ENCODE data around the gene HYAL2.

- no peak for TF ChIP-seq RAD21 (CRISPR knock-in tag; conservative IDR thresholded peaks at IDR 0.05 in 1 of 2, IDR thresholded peaks at IDR 0.05 in 1 of 2)
- no peak for TF ChIP-seq ZFP36 (IDR thresholded peaks at IDR 0.05; ENCODE audit: low read depth, low read length, partially characterized antibody)
- no peak for TF ChIP-seq HDAC2 (IDR thresholded peaks at IDR 0.05)
- no peak for TF ChIP-seq KAT7 (CRISPR knock-in tag; IDR thresholded peaks at IDR 0.05; ENCODE audit: borderline replicate concordance)
- no peak for TF ChIP-seq HDAC6 (IDR thresholded peaks at IDR 0.05; ENCODE audit: low read depth, low read length)
- TF ChIP-seq HBP1 (CRISPR knock-in tag; IDR thresholded peaks at IDR 0.05) = no peak
- no peak for TF ChIP-seq ZNF780A (CRISPR knock-in tag; IDR thresholded peaks at IDR 0.05)
- no peak for TF ChIP-seq COPS2 (conservative IDR thresholded peaks at IDR 0.05)
- TF ChIP-seq FOXK1 (CRISPR knock-in tag; IDR thresholded peaks at IDR 0.05; ENCODE audit: borderline replicate concordance) = no peak
- no peak for TF ChIP-seq JUN (IDR thresholded peaks at IDR 0.05; ENCODE audit: borderline replicate concordance, low read depth, low read length)
- TF ChIP-seq JUN (CRISPR knock-in tag; IDR thresholded peaks at IDR 0.05; ENCODE audit: borderline replicate concordance) = no peak
Measured at GRCh38 chr3:50338965-50339364, 16.4 kb upstream of the HYAL2 start.
